Esophagus squamous epithelium (tissue), 5 donors: ENCODE data around the gene FRMD5. TPM values are rescaled to one million over a fixed set of nuclear protein-coding genes. Genes with fewer than 3 reads are reported as not detected.
A peak's percentile ranks its signal among the peaks of the same experiment; 100 is the strongest.

Experiments
- DNase-seq: peaks from one replicate; lab custom pipeline; 2025; lab: John Stamatoyannopoulos, UW
- H3K27ac ChIP-seq, 4 donors: fragments of 200-600 bp; sonication (generic); one replicate each; pipeline ENCODE4 v1.5.1; 2016 to 2019; ENCODE audit warnings: mild to moderate bottlenecking in 1 of 4
- H3K27me3 ChIP-seq, 4 donors: fragments of 200-600 bp; sonication (generic); 1 replicate in 3 of 4; 2 replicates in 1 of 4; pipeline versions ENCODE4 v1.5.1 to v1.6.0; 2017 to 2021; ENCODE audit warnings: antibody characterized with exemption in 1 of 4
- H3K36me3 ChIP-seq, 3 donors: fragments of 200-600 bp; sonication (generic); one replicate each; pipeline ENCODE4 v1.5.1; 2016 to 2019
- H3K4me1 ChIP-seq, 3 donors: fragments of 200-600 bp; sonication (generic); one replicate each; pipeline ENCODE4 v1.5.1; 2017 to 2019
- H3K4me3 ChIP-seq, 4 donors: fragments of 200-600 bp; sonication (generic); 1 replicate in 3 of 4; 2 replicates in 1 of 4; pipeline ENCODE4 v1.5.1; 2016 to 2019; ENCODE audit warnings: mild to moderate bottlenecking in 2 of 4, moderate library complexity in 1 of 4
- H3K9me3 ChIP-seq, 3 donors: fragments of 200-600 bp; sonication (generic); one replicate each; pipeline ENCODE4 v1.5.1; 2016 to 2019
- CTCF ChIP-seq, 6 experiments: fragments of 450-650 bp in 4 of 6; fragments of 200-600 bp in 2 of 6; sonication (generic) in 2 of 6; IDR thresholded peaks; one replicate each; pipeline ENCODE4 v1.5.1; 2016 to 2019; ENCODE audit warnings: antibody characterized with exemption in 6 of 6, mild to moderate bottlenecking in 4 of 6, moderate library complexity in 4 of 6
- POLR2A ChIP-seq, 4 donors: fragments of 450-650 bp; IDR thresholded peaks; one replicate each; pipeline ENCODE4 v1.6.1; 2017; ENCODE audit warnings: antibody characterized with exemption in 4 of 4, mild to moderate bottlenecking in 4 of 4, moderate library complexity in 3 of 4
- WGBS, 2 donors: methylation state at CpG; one replicate each; pipeline ENCODE4 v1.1.5; 2018; 5-methylcytosine and 5-hydroxymethylcytosine counted together
- intact Hi-C: fragments of 100-400 bp; cut with DNase I; formaldehyde crosslinking; loops from one replicate; pipeline ENCODE4 v1.15.0; 2022
- total RNA-seq, 4 donors: library from RNA; depleted of rRNA; stranded (reverse); fragments of >200 nt; gene quantifications; one replicate each; pipeline ENCODE4 v1.1.0, GENCODE V29; 2016
- donor health status: DM: yes; HTN: yes; CAD: no.

FRMD5 gene
- total RNA-seq, 4 donors from 2014 or later = 0.19 TPM; not detected in 3

GRCh38 chr15:44081026-44082013 is 113.8 kb downstream of the FRMD5 start:
- H3K9me3 ChIP-seq = no peaks in the 10 kb centered on the region
- TF ChIP-seq CTCF (IDR thresholded peaks at IDR 0.05) = no peak
- TF ChIP-seq POLR2A (IDR thresholded peaks at IDR 0.05) = no peak

GRCh38 chr15:44075535-44075934 is 119.5 kb downstream of the FRMD5 start:
- intact Hi-C loops = no loop called here
- WGBS, 2 donors = 37 to 51% methylated on average over 3 of the region's 3 CpGs

More at GRCh38 chr15:44081026-44082013, 113.8 kb downstream of the FRMD5 start:
- 65 to 78% methylated on average over 5 of the region's 5 CpGs for WGBS, 2 donors
- Histone ChIP-seq H3K36me3 (no peaks in the 10 kb centered on the region), H3K27me3 (no peaks in the 10 kb centered on the region), H3K4me3 (no peak overlapping the region), H3K4me1 (no peaks in the 10 kb centered on the region), H3K27ac (no peak overlapping the region)
- no peak for DNase-seq
- intact Hi-C loops = no loop called here

GRCh38 chr15:44069489-44069888 is 125.6 kb downstream of the FRMD5 start:
- TF ChIP-seq CTCF (IDR thresholded peaks at IDR 0.05) (no peak), POLR2A (IDR thresholded peaks at IDR 0.05) (no peak)
- 83 to 95% methylated on average over 1 of the region's 1 CpG for WGBS, 2 donors

More at GRCh38 chr15:44075535-44075934, 119.5 kb downstream of the FRMD5 start:
- Histone ChIP-seq H3K9me3 (no peaks in the 10 kb centered on the region), H3K27ac (no peak overlapping the region), H3K4me1 (no peaks in the 10 kb centered on the region), H3K36me3 (no peaks in the 10 kb centered on the region), H3K27me3 (no peaks in the 10 kb centered on the region), H3K4me3 (no peak overlapping the region)
- DNase-seq = no peak
- TF ChIP-seq POLR2A (IDR thresholded peaks at IDR 0.05) = no peak
- TF ChIP-seq CTCF (IDR thresholded peaks at IDR 0.05) = no peak

GRCh38 chr15:44068347-44068746 is 126.7 kb downstream of the FRMD5 start:
- H3K36me3 ChIP-seq = no peaks in the 10 kb centered on the region
- H3K4me1 ChIP-seq = no peaks in the 10 kb centered on the region
- H3K9me3 ChIP-seq = no peaks in the 10 kb centered on the region
- H3K27ac ChIP-seq = no peak overlapping the region
- no peaks in the 10 kb centered on the region for H3K27me3 ChIP-seq
- WGBS, 2 donors = 39 to 64% methylated on average over 2 of the region's 2 CpGs
- intact Hi-C loops = no loop called here
- DNase-seq = no peak
- no peak overlapping the region for H3K4me3 ChIP-seq
- no peak for TF ChIP-seq CTCF (IDR thresholded peaks at IDR 0.05)
- TF ChIP-seq POLR2A (IDR thresholded peaks at IDR 0.05) = no peak

More at GRCh38 chr15:44069489-44069888, 125.6 kb downstream of the FRMD5 start:
- Histone ChIP-seq H3K27me3 (no peaks in the 10 kb centered on the region), H3K9me3 (no peaks in the 10 kb centered on the region), H3K4me3 (no peak overlapping the region), H3K36me3 (no peaks in the 10 kb centered on the region), H3K4me1 (no peaks in the 10 kb centered on the region), H3K27ac (no peak overlapping the region)
- intact Hi-C loops = no loop called here
- no peak for DNase-seq

GRCh38 chr15:44066211-44066827 is 128.8 kb downstream of the FRMD5 start:
- Histone ChIP-seq H3K9me3 (no peaks in the 10 kb centered on the region), H3K27ac (no peak overlapping the region), H3K36me3 (no peaks in the 10 kb centered on the region), H3K4me3 (no peak overlapping the region), H3K27me3 (no peaks in the 10 kb centered on the region), H3K4me1 (no peaks in the 10 kb centered on the region)
- TF ChIP-seq CTCF (IDR thresholded peaks at IDR 0.05) = peak; percentile 59 to 79 (median 66)
- no peak for TF ChIP-seq POLR2A (IDR thresholded peaks at IDR 0.05)
- 20 to 24% methylated on average over 8 of the region's 8 CpGs for WGBS, 2 donors
- intact Hi-C loops = no loop called here
- no peak for DNase-seq
